BLaER1 treated with 17β-estradiol and CSF1 and Interleukin-3, amounts not matched to agents 10 nM and 100 nM (cell line): ENCODE measurements around the gene EHD1.

Experiments
- H3K27ac ChIP-seq, 11 experiments: shearing (Covaris generic); formaldehyde crosslinking; 2 replicates each; pipeline ENCODE4 v1.8.1; 2022
- H3K27me3 ChIP-seq, 11 experiments: shearing (Covaris generic); formaldehyde crosslinking; 2 replicates each; pipeline ENCODE4 v1.8.1; 2022
- H3K36me3 ChIP-seq, 11 experiments: shearing (Covaris generic); formaldehyde crosslinking; 2 replicates each; pipeline ENCODE4 v1.8.1; 2022
- H3K4me1 ChIP-seq, 10 experiments: shearing (Covaris generic); formaldehyde crosslinking; 2 replicates each; pipeline ENCODE4 v1.8.1; 2022
- H3K4me2 ChIP-seq, 11 experiments: shearing (Covaris generic); formaldehyde crosslinking; 2 replicates each; pipeline ENCODE4 v1.8.1; 2022
- H3K4me3 ChIP-seq, 10 experiments: shearing (Covaris generic); formaldehyde crosslinking; 2 replicates each; pipeline ENCODE4 v1.8.1; 2022
- H3K9ac ChIP-seq, 11 experiments: shearing (Covaris generic); formaldehyde crosslinking; 2 replicates each; pipeline ENCODE4 v1.8.1; 2022
- H3K9me3 ChIP-seq, 11 experiments: shearing (Covaris generic); formaldehyde crosslinking; replicated peaks in 1 of 11; 2 replicates each; pipeline ENCODE4 v1.8.1; 2022
- H4K20me1 ChIP-seq, 11 experiments: shearing (Covaris generic); formaldehyde crosslinking; 2 replicates each; pipeline ENCODE4 v1.8.1; 2022
- Cebpa-rat ChIP-seq, 11 experiments: shearing (Covaris generic); IDR thresholded peaks; 2 replicates each; pipeline ENCODE4 v1.8.1; 2022

The EHD1 gene

GRCh38 chr11:64913171-64913727 lies 34.8 kb upstream of the EHD1 start:
- Histone ChIP-seq H3K4me3 (no peak overlapping the region), H3K9ac (0 out of 22 replicates have a peak overlapping the region, but pooled peaks of 3 of the 11 experiments have one; percentile 2 to 10 (median 5)), H3K36me3 (peaks cover 60 to 64% (median 62%) of the 10 kb centered on the region in 11 experiments), H3K4me1 (peaks cover 18 to 31% (median 22%) of the 10 kb centered on the region in 10 experiments), H3K27ac (no peak overlapping the region), H3K4me2 (no peak overlapping the region), H4K20me1 (peaks cover 0 to 18% (median 5%) of the 10 kb centered on the region in 11 experiments; a peak in 8 of 22 replicates), H3K9me3 (no peaks in the 10 kb centered on the region), H3K27me3 (no peaks in the 10 kb centered on the region)
- no peak for TF ChIP-seq Cebpa-rat (IDR thresholded peaks at IDR 0.05)

GRCh38 chr11:64911689-64912088 lies 33.3 kb upstream of the EHD1 start:
- H3K4me3 ChIP-seq: no peak overlapping the region
- H3K9me3 ChIP-seq: no peaks in the 10 kb centered on the region
- TF ChIP-seq Cebpa-rat (IDR thresholded peaks at IDR 0.05): no peak
- peak overlapping the region in 2 of 11 experiments; percentile 23 to 34; a peak in 5 of 22 replicates for H3K27ac ChIP-seq
- peaks cover 69 to 79% (median 77%) of the 10 kb centered on the region in 11 experiments for H3K36me3 ChIP-seq
- H3K9ac ChIP-seq: peak overlapping the region in 4 of 11 experiments; percentile 15 to 46 (median 30); a peak in 6 of 22 replicates
- 0 out of 22 replicates have a peak overlapping the region, but pooled peaks of 1 of the 11 experiments have one; percentile 0 for H3K4me2 ChIP-seq
- no peaks in the 10 kb centered on the region for H3K27me3 ChIP-seq
- H4K20me1 ChIP-seq: peaks cover 0 to 18% (median 5%) of the 10 kb centered on the region in 11 experiments; a peak in 8 of 22 replicates
- H3K4me1 ChIP-seq: peaks cover 12 to 24% (median 14%) of the 10 kb centered on the region in 10 experiments

GRCh38 chr11:64911142-64911541 lies 32.7 kb upstream of the EHD1 start:
- H3K9ac ChIP-seq: peak overlapping the region in 4 of 11 experiments; percentile 15 to 46 (median 30); a peak in 3 of 22 replicates
- H3K4me2 ChIP-seq: no peak overlapping the region
- H3K4me3 ChIP-seq: no peak overlapping the region
- TF ChIP-seq Cebpa-rat (IDR thresholded peaks at IDR 0.05): no peak
- peak overlapping the region in 2 of 11 experiments; percentile 23 to 34; a peak in 2 of 22 replicates for H3K27ac ChIP-seq
- H3K4me1 ChIP-seq: peaks cover 9 to 18% (median 12%) of the 10 kb centered on the region in 10 experiments
- peaks cover 0 to 20% (median 5%) of the 10 kb centered on the region in 11 experiments; a peak in 8 of 22 replicates for H4K20me1 ChIP-seq
- peaks cover 72 to 84% (median 83%) of the 10 kb centered on the region in 11 experiments for H3K36me3 ChIP-seq
- no peaks in the 10 kb centered on the region for H3K9me3 ChIP-seq
- no peaks in the 10 kb centered on the region for H3K27me3 ChIP-seq

GRCh38 chr11:64910451-64911093 lies 32.2 kb upstream of the EHD1 start:
- H3K4me2 ChIP-seq: no peak overlapping the region
- no peak overlapping the region for H3K27ac ChIP-seq
- no peaks in the 10 kb centered on the region for H3K9me3 ChIP-seq
- no peak overlapping the region for H3K4me3 ChIP-seq
- peaks cover 77 to 90% (median 89%) of the 10 kb centered on the region in 11 experiments for H3K36me3 ChIP-seq
- TF ChIP-seq Cebpa-rat (IDR thresholded peaks at IDR 0.05): no peak
- H3K9ac ChIP-seq: no peak overlapping the region
- peaks cover 4 to 13% (median 6%) of the 10 kb centered on the region in 10 experiments; a peak in 19 of 20 replicates for H3K4me1 ChIP-seq
- peaks cover 0 to 26% (median 4%) of the 10 kb centered on the region in 11 experiments; a peak in 8 of 22 replicates for H4K20me1 ChIP-seq
- no peaks in the 10 kb centered on the region for H3K27me3 ChIP-seq

GRCh38 chr11:64909653-64910343 lies 31.4 kb upstream of the EHD1 start:
- no peak for TF ChIP-seq Cebpa-rat (IDR thresholded peaks at IDR 0.05)
- Histone ChIP-seq H3K27me3 (no peaks in the 10 kb centered on the region), H3K36me3 (peaks cover 83 to 98% (median 96%) of the 10 kb centered on the region in 11 experiments), H3K4me3 (no peak overlapping the region), H3K4me1 (peaks cover 0 to 9% (median 0%) of the 10 kb centered on the region in 10 experiments; a peak in 7 of 20 replicates), H4K20me1 (peaks cover 0 to 30% (median 0%) of the 10 kb centered on the region in 11 experiments; a peak in 3 of 22 replicates), H3K9me3 (no peaks in the 10 kb centered on the region), H3K4me2 (no peak overlapping the region), H3K27ac (no peak overlapping the region), H3K9ac (no peak overlapping the region)

- H3K36me3 ChIP-seq: peaks cover 79 to 100% (median 94%) of the 10 kb centered on the region in 11 experiments
Observed at GRCh38 chr11:64908766-64909165, 30.3 kb upstream of the EHD1 start.

GRCh38 chr11:64906314-64906635 lies 27.9 kb upstream of the EHD1 start:
- Histone ChIP-seq H3K9me3 (no peaks in the 10 kb centered on the region), H3K36me3 (peaks cover 73 to 95% (median 89%) of the 10 kb centered on the region in 11 experiments), H3K4me1 (peaks cover 0 to 1% (median 0%) of the 10 kb centered on the region in 10 experiments; a peak in 1 of 20 replicates), H3K4me2 (no peak overlapping the region), H3K27me3 (no peaks in the 10 kb centered on the region), H3K4me3 (no peak overlapping the region), H3K9ac (no peak overlapping the region), H3K27ac (no peak overlapping the region), H4K20me1 (peaks cover 0 to 30% (median 0%) of the 10 kb centered on the region in 11 experiments; a peak in 2 of 22 replicates)
- TF ChIP-seq Cebpa-rat (IDR thresholded peaks at IDR 0.05): no peak

More at GRCh38 chr11:64908766-64909165, 30.3 kb upstream of the EHD1 start:
- peaks cover 0 to 9% (median 0%) of the 10 kb centered on the region in 10 experiments; a peak in 7 of 20 replicates for H3K4me1 ChIP-seq
- H3K4me2 ChIP-seq: no peak overlapping the region
- no peaks in the 10 kb centered on the region for H3K9me3 ChIP-seq
- H3K27ac ChIP-seq: no peak overlapping the region
- peaks cover 0 to 30% (median 0%) of the 10 kb centered on the region in 11 experiments; a peak in 3 of 22 replicates for H4K20me1 ChIP-seq
- H3K9ac ChIP-seq: no peak overlapping the region
- no peak overlapping the region for H3K4me3 ChIP-seq
- no peak for TF ChIP-seq Cebpa-rat (IDR thresholded peaks at IDR 0.05)
- no peaks in the 10 kb centered on the region for H3K27me3 ChIP-seq

- H4K20me1 ChIP-seq: peaks cover 0 to 27% (median 0%) of the 10 kb centered on the region in 11 experiments; a peak in 2 of 22 replicates
- H3K4me3 ChIP-seq: no peak overlapping the region
- H3K27ac ChIP-seq: no peak overlapping the region
- no peak for TF ChIP-seq Cebpa-rat (IDR thresholded peaks at IDR 0.05)
- H3K4me1 ChIP-seq: no peaks in the 10 kb centered on the region
- H3K9ac ChIP-seq: no peak overlapping the region
- no peaks in the 10 kb centered on the region for H3K27me3 ChIP-seq
- no peaks in the 10 kb centered on the region for H3K9me3 ChIP-seq
- peaks cover 73 to 95% (median 89%) of the 10 kb centered on the region in 11 experiments for H3K36me3 ChIP-seq
- H3K4me2 ChIP-seq: no peak overlapping the region
Observed at GRCh38 chr11:64905516-64906313, 27.3 kb upstream of the EHD1 start.
